ENCODE data around the gene LIPC.

DNA sequence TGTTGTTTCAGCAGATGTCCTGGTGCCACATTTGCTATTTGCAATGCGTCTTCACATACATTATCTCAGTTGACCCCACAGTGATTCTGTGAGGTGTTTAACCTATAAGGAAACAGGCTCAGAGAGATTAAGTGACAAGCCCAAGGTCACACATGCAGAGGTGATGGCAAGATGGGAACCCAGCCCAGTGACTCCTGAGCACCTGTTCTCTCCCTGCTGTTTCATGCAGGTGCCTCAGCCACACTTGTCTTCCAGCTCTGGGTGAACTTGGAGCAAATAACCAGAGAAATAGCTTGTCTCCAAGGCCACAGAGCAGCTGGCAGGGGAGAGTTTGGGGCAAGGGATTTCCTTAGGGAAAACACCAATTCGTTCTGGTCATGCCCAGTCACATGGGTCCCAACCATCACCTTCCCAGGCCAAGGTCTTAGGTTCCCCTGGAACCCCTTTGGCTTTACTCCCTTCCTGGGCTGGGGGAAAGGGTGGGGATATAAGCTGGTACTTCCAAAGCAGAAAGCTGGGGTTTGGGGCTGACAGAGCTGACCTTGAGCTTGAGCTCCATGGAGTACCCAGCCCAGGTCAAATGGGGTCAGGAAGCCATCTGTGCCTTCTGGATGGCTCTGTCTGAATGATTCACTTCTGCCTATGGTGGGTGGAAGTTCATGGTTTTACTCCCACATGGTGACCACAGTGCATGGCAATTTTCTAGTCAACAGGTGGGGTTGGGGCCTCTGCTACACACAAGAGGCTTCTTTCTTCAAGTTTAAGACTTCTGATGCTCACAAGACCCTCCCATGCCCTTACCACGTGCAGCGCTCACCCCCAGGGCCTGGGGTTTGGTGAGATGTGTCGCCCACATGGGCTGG, 22.4 kb downstream of the LIPC start:
- no peak for TF ChIP-seq CTCF (IDR thresholded peaks at IDR 0.05)
- no peak for TF ChIP-seq POLR2A (IDR thresholded peaks at IDR 0.05)

All from thyroid gland (tissue), 4 donors.